HepG2 (cell line): ENCODE data around the gene JMJD6. TPM values are rescaled to one million over a fixed set of nuclear protein-coding genes. Genes with fewer than 3 reads are reported as not detected.
"Not testable (repeated sequence)": the region's sequence is repeated elsewhere in the genome, so short reads cannot be mapped to it uniquely, and the experiment has no call there.

ENCODE experiments used
- ATAC-seq: fragments of 200-7000 bp; cut with Tn5 transposase; 3 replicates; pipeline ENCODE4 v1.9.1; 2020; ENCODE audit warnings: mild to moderate bottlenecking, moderate library complexity
- BruUV-seq: library from RNA; stranded (reverse); fragments of 400-500 nt; replicated peaks from 2 replicates; lab custom pipeline; 2021; lab: Mats Ljungman, UMichigan
- CTCF ChIA-PET: fragments of 300-600 bp; formaldehyde crosslinking; extraction: SDS; loops from one replicate; lab custom pipeline; 2021; ENCODE audit warnings: low total read pairs, inconsistent platforms, low intra/inter-chr PET ratio; lab: Yijun Ruan, JAX
- POLR2A ChIA-PET: fragments of 350-600 bp; sonication (Branson Sonifier 250); formaldehyde crosslinking; loops from one replicate; lab custom pipeline; 2020; ENCODE audit warnings: antibody characterized with exemption, inconsistent platforms; lab: Yijun Ruan, JAX
- DNase-seq: peaks from one replicate; pipeline ENCODE4 v3.0.0-alpha.2; 2015; ENCODE audit warnings: low spot score
- FAIRE-seq: peaks from 3 replicates; lab custom pipeline; 2011; peaks lifted over from hg19 to GRCh38; lab: Jason Lieb, UNC
- H2AFZ ChIP-seq: one replicate; pipeline ENCODE4 v1.6.1; 2011; ENCODE audit warnings: low read length, inconsistent platforms
- H3K27ac ChIP-seq: fragments of 300-600 bp; 3 replicates; pipeline ENCODE4 v1.8.0; 2011; ENCODE audit warnings: mixed run types, mild to moderate bottlenecking, mixed read lengths, low read length, inconsistent platforms; ENCODE audit not compliant: insufficient read depth; ENCODE audit errors: extremely low read length
- H3K27me3 ChIP-seq, 2 experiments: fragments of 200-600 bp in 1 of 2; 2 replicates in 1 of 2; 3 replicates in 1 of 2; pipeline versions ENCODE4 v1.6.0 to v1.8.0; 2011; ENCODE audit warnings: low read length in 2 of 2, mild to moderate bottlenecking in 2 of 2, moderate library complexity in 2 of 2, inconsistent platforms in 1 of 2; ENCODE audit not compliant: insufficient read depth in 2 of 2, control insufficient read depth in 1 of 2
- H3K36me3 ChIP-seq, 2 experiments: fragments of 200-600 bp in 1 of 2; replicated peaks in 1 of 2; 2 replicates in 1 of 2; 3 replicates in 1 of 2; pipeline versions ENCODE4 v1.5.1 to v1.8.0; 2011; ENCODE audit warnings: low read length in 2 of 2, inconsistent platforms in 1 of 2; ENCODE audit not compliant: insufficient read depth in 2 of 2, control insufficient read depth in 1 of 2
- H3K4me1 ChIP-seq: 2 replicates; pipeline ENCODE4 v1.5.1; 2012; ENCODE audit warnings: low read length, inconsistent platforms; ENCODE audit not compliant: insufficient read depth
- H3K4me2 ChIP-seq: 2 replicates; pipeline ENCODE4 v1.6.0; 2011; ENCODE audit warnings: low read depth, low read length, inconsistent platforms
- H3K4me3 ChIP-seq, 3 experiments: fragments of 200-600 bp in 1 of 3; sonication (generic), shearing (Covaris generic) in 1 of 3; replicated peaks in 1 of 3; 2 replicates each; pipeline ENCODE4 v1.5.1; 2011 to 2016; ENCODE audit warnings: low read length in 3 of 3, inconsistent platforms in 2 of 3, low read depth in 2 of 3, mild to moderate bottlenecking in 2 of 3, control low read depth in 1 of 3, mixed read lengths in 1 of 3; ENCODE audit not compliant: insufficient read depth in 1 of 3
- H3K79me2 ChIP-seq: one replicate; pipeline ENCODE4 v1.6.1; 2011; ENCODE audit warnings: low read length, inconsistent platforms; ENCODE audit not compliant: insufficient read depth
- H3K9ac ChIP-seq: 2 replicates; pipeline ENCODE4 v1.6.0; 2011; ENCODE audit warnings: mild to moderate bottlenecking, low read depth, low read length, inconsistent platforms; ENCODE audit not compliant: insufficient read depth
- H3K9me3 ChIP-seq: 2 replicates; pipeline ENCODE4 v1.5.1; 2012; ENCODE audit warnings: mild to moderate bottlenecking, low read length
- H4K20me1 ChIP-seq: 2 replicates; pipeline ENCODE4 v1.6.0; 2011; ENCODE audit warnings: inconsistent platforms, mild to moderate bottlenecking, low read length, moderate library complexity; ENCODE audit not compliant: insufficient read depth
- MED1 ChIP-seq: sonication (generic); formaldehyde crosslinking; IDR thresholded peaks from 2 replicates; pipeline ENCODE4 v1.4.0; 2020; ENCODE audit warnings: missing genetic modification reagents
- ZNF207 ChIP-seq: fragments of 450-650 bp; IDR thresholded peaks from 2 replicates; pipeline ENCODE4 v1.6.1; 2016; ENCODE audit warnings: antibody characterized with exemption, borderline replicate concordance
- ZNF414 ChIP-seq: sonication (generic); formaldehyde crosslinking; IDR thresholded peaks from 2 replicates; pipeline ENCODE4 v1.5.0; 2020; ENCODE audit warnings: missing genetic modification reagents
- WGBS: methylation state at CpG from one replicate; pipeline ENCODE4 v1.1.6; 2017; ENCODE audit warnings: low lambda C conversion rate; 5-methylcytosine and 5-hydroxymethylcytosine counted together
- in situ Hi-C: cut with HindIII; loops from 2 replicates; pipeline ENCODE4 v1.10.0; 2017; ENCODE audit warnings: low pct_unique_long_range_greater_than_20kb; ENCODE audit not compliant: extremely low pct_ligation_motif_present
- intact Hi-C: fragments of 100-400 bp; cut with micrococcal nuclease; formaldehyde crosslinking; loops from one replicate; pipeline ENCODE4 v1.10.0; 2022; ENCODE audit not compliant: unreplicated experiment
- polyA plus RNA-seq, 8 experiments: library from polyadenylated mRNA; depleted of rRNA in 3 of 8; stranded (reverse) in 7 of 8; unstranded in 1 of 8; fragments of >200 nt; fragmentation: Illumina TruSeq in 4 of 8; extraction: Trizol in 4 of 8; gene quantifications; 2 replicates each; pipeline versions ENCODE4 v1.2.1 to v1.2.3, GENCODE V29; 2011 to 2016; ENCODE audit warnings: low read depth in 4 of 8, missing spikeins in 1 of 8, mixed read lengths in 1 of 8; ENCODE audit not compliant: insufficient read depth in 1 of 8
- total RNA-seq, 5 experiments: library from RNA; depleted of rRNA; stranded (reverse); fragments of >200 nt; fragmentation: Illumina TruSeq; extraction: Trizol; gene quantifications; 2 replicates each; pipeline ENCODE4 v1.2.3, GENCODE V29; 2016; ENCODE audit warnings: low read depth in 1 of 5

JMJD6 gene
- total and polyA plus RNA-seq, 2 of the 13 experiments (the other 11 are each of a cell fraction or from before 2014, with no cell fraction given), result 33.6 to 41.0 TPM

GRCh38 chr17:76739568-76740115, 13.2 kb upstream of the JMJD6 start:
- intact Hi-C loops, POLR2A ChIA-PET, H3K9ac ChIP-seq, CTCF ChIA-PET, H3K27ac ChIP-seq, DNase-seq, H3K27me3 ChIP-seq, BruUV-seq, ATAC-seq, H3K4me2 ChIP-seq, in situ Hi-C loops, H3K4me3 ChIP-seq, H2AFZ ChIP-seq, FAIRE-seq, H3K9me3 ChIP-seq: not testable (repeated sequence)
- peaks cover 26% of the 10 kb centered on the region for H3K4me1 ChIP-seq
- WGBS, result 98% methylated on average over 17 of the region's 17 CpGs
- peaks cover 16% of the 10 kb centered on the region for H4K20me1 ChIP-seq
- H3K36me3 ChIP-seq, result peaks cover 7 to 29% of the 10 kb centered on the region in 2 experiments
- peaks cover 40% of the 10 kb centered on the region for H3K79me2 ChIP-seq

- WGBS, result 13% methylated on average over 7 of the region's 7 CpGs
- POLR2A ChIA-PET, result interaction anchor here (0.8 to 4.1 kb wide), 8 partner anchors 8 to 350 kb away, joined by 3 to 71 read pairs (median 10); partner anchors contain the start of genes JMJD6, METTL23 and MXRA7
These were observed 12.1 kb upstream of the JMJD6 start for GRCh38 chr17:76738468-76738850.

More at GRCh38 chr17:76738468-76738850, 12.1 kb upstream of the JMJD6 start:
- H3K4me1 ChIP-seq, result peaks cover 38% of the 10 kb centered on the region
- H4K20me1 ChIP-seq, result peaks cover 28% of the 10 kb centered on the region
- no peak for DNase-seq
- in situ Hi-C loops (no loop called here), intact Hi-C loops (no loop called here)
- peak overlapping the region; percentile 97 for H3K27ac ChIP-seq
- peak overlapping the region; percentile 81 to 100 (median 92) for H3K4me3 ChIP-seq
- peak overlapping the region; percentile 88 for H3K4me2 ChIP-seq
- no peak for FAIRE-seq
- TSS peak; percentile 75 for BruUV-seq
- H3K36me3 ChIP-seq, result peaks cover 7 to 34% of the 10 kb centered on the region in 2 experiments
- CTCF ChIA-PET, result no interaction called here
- H3K9ac ChIP-seq, result peak overlapping the region; percentile 95
- TF ChIP-seq MED1 (CRISPR knock-in tag) (no peak), ZNF414 (CRISPR knock-in tag) (0 out of 2 replicates have a peak, but pooled peaks have one; percentile 37), ZNF207 (no peak)
- H3K79me2 ChIP-seq, result peaks cover 52% of the 10 kb centered on the region
- H3K9me3 ChIP-seq, result no peaks in the 10 kb centered on the region
- no peak for ATAC-seq
- H3K27me3 ChIP-seq, result peaks cover 0 to 3% of the 10 kb centered on the region in 2 experiments; a peak in 1 of 5 replicates
- no peak overlapping the region for H2AFZ ChIP-seq
